Measurements from ENCODE around the gene SLC9A9. TPM values are rescaled to one million over a fixed set of nuclear protein-coding genes. Genes with fewer than 3 reads are reported as not detected.
A peak's percentile ranks its signal among the peaks of the same experiment; 100 is the strongest.

Gene SLC9A9
- total and polyA plus RNA-seq, 9 of the 15 experiments (the other 6 are each of a cell fraction or from before 2014, with no cell fraction given) = 0.03 to 0.13 TPM; not detected in 7

DNA sequence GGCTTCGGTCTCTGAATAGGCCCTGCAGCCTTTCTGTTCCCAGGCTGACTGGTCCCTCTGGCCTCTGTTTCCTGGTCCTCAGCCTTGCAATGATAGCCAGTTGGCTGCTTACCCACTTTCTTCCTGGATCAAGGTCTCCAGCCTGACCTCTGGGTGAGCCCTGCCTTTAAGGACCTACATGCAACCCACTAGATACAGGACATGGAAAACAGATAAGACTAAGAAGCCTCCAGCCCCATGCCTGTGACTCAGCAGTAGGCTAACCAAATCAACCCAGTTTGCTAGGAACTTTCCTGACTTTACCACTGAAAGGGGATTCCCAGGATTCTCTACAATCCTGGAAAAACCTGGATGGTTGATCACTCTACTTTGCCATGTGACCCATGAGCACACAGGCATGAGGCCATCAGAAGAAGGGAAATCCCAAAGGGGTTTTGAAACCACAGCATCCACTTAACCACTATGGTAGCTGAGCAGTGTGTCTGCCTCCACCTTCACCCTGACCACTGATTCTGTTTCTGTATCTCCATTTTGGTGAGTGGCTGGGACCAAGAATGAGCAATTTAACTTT lies 540.6 kb downstream of the SLC9A9 start (continued):
- TF ChIP-seq, protein P1, sequence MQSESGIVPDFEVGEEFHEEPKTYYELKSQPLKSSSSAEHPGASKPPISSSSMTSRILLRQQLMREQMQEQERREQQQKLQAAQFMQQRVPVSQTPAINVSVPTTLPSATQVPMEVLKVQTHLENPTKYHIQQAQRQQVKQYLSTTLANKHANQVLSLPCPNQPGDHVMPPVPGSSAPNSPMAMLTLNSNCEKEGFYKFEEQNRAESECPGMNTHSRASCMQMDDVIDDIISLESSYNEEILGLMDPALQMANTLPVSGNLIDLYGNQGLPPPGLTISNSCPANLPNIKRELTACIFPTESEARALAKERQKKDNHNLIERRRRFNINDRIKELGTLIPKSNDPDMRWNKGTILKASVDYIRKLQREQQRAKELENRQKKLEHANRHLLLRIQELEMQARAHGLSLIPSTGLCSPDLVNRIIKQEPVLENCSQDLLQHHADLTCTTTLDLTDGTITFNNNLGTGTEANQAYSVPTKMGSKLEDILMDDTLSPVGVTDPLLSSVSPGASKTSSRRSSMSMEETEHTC (IDR thresholded peaks at IDR 0.05) = peak; percentile 80
- peak in 1 of 3 experiments; percentile 31 for TF ChIP-seq YY1 (IDR thresholded peaks at IDR 0.05; ENCODE audit: borderline replicate concordance in 1 of 3, control insufficient read depth in 1 of 3, extremely low read depth in 1 of 3, insufficient read depth in 3 of 3, insufficient read length in 1 of 3, insufficient replicate concordance in 2 of 3, low read depth in 1 of 3, low read length in 2 of 3)
- peak; percentile 18; the same call in 1 of the 2 replicates for TF ChIP-seq CREB3L1 (IDR thresholded peaks at IDR 0.05; ENCODE audit: borderline replicate concordance, low read depth)
- TF ChIP-seq CBFB (CRISPR knock-in tag; IDR thresholded peaks at IDR 0.05) = no peak
- TF ChIP-seq FOXO4 (CRISPR knock-in tag; IDR thresholded peaks at IDR 0.05) = no peak
- peak in 1 of 2 experiments; percentile 26; a peak in 1 of 4 replicates for TF ChIP-seq TEAD1 (CRISPR knock-in tag; IDR thresholded peaks at IDR 0.05)
- no peak for TF ChIP-seq ZNF174 (CRISPR knock-in tag; IDR thresholded peaks at IDR 0.05)
- TF ChIP-seq, protein P2, sequence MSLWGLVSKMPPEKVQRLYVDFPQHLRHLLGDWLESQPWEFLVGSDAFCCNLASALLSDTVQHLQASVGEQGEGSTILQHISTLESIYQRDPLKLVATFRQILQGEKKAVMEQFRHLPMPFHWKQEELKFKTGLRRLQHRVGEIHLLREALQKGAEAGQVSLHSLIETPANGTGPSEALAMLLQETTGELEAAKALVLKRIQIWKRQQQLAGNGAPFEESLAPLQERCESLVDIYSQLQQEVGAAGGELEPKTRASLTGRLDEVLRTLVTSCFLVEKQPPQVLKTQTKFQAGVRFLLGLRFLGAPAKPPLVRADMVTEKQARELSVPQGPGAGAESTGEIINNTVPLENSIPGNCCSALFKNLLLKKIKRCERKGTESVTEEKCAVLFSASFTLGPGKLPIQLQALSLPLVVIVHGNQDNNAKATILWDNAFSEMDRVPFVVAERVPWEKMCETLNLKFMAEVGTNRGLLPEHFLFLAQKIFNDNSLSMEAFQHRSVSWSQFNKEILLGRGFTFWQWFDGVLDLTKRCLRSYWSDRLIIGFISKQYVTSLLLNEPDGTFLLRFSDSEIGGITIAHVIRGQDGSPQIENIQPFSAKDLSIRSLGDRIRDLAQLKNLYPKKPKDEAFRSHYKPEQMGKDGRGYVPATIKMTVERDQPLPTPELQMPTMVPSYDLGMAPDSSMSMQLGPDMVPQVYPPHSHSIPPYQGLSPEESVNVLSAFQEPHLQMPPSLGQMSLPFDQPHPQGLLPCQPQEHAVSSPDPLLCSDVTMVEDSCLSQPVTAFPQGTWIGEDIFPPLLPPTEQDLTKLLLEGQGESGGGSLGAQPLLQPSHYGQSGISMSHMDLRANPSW (CRISPR knock-in tag; IDR thresholded peaks at IDR 0.05) = no peak
- no peak for TF ChIP-seq E2F4 (CRISPR knock-in tag; IDR thresholded peaks at IDR 0.05; ENCODE audit: low read depth)
- TF ChIP-seq, protein P3, sequence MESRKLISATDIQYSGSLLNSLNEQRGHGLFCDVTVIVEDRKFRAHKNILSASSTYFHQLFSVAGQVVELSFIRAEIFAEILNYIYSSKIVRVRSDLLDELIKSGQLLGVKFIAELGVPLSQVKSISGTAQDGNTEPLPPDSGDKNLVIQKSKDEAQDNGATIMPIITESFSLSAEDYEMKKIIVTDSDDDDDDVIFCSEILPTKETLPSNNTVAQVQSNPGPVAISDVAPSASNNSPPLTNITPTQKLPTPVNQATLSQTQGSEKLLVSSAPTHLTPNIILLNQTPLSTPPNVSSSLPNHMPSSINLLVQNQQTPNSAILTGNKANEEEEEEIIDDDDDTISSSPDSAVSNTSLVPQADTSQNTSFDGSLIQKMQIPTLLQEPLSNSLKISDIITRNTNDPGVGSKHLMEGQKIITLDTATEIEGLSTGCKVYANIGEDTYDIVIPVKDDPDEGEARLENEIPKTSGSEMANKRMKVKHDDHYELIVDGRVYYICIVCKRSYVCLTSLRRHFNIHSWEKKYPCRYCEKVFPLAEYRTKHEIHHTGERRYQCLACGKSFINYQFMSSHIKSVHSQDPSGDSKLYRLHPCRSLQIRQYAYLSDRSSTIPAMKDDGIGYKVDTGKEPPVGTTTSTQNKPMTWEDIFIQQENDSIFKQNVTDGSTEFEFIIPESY (CRISPR knock-in tag; IDR thresholded peaks at IDR 0.05) = no peak
- TF ChIP-seq HMG20B (CRISPR knock-in tag; IDR thresholded peaks at IDR 0.05) = no peak
- TF ChIP-seq HMG20A (CRISPR knock-in tag; conservative IDR thresholded peaks at IDR 0.05) = no peak
- TF ChIP-seq BRF1 (IDR thresholded peaks at IDR 0.05; ENCODE audit: borderline replicate concordance, extremely low read depth, insufficient read length) = no peak
